Tibial artery (tissue), 4 donors: ENCODE results near the gene VSNL1.

Source experiments
- DNase-seq, 2 donors: peaks; one replicate each; pipeline ENCODE4 v3.0.0-alpha.2; 2019
- H3K27ac ChIP-seq, 2 donors: fragments of 200-600 bp; sonication (generic) in 1 of 2; 1 replicate in 1 of 2; 2 replicates in 1 of 2; pipeline ENCODE4 v1.5.1; 2018 to 2019; ENCODE audit warnings: mild to moderate bottlenecking in 1 of 2
- H3K27me3 ChIP-seq, 2 donors: fragments of 200-600 bp; sonication (generic) in 1 of 2; one replicate each; pipeline versions ENCODE4 v1.5.1 to v1.6.0; 2016 to 2019
- H3K36me3 ChIP-seq, 3 donors: fragments of 200-600 bp; sonication (generic) in 2 of 3; one replicate each; pipeline ENCODE4 v1.5.1; 2016 to 2019; ENCODE audit warnings: mild to moderate bottlenecking in 2 of 3
- H3K4me1 ChIP-seq, 4 donors: fragments of 200-600 bp; sonication (generic) in 2 of 4; 1 replicate in 3 of 4; 2 replicates in 1 of 4; pipeline ENCODE4 v1.5.1; 2016 to 2019
- H3K4me3 ChIP-seq, 2 donors: fragments of 200-600 bp; sonication (generic) in 1 of 2; 1 replicate in 1 of 2; 2 replicates in 1 of 2; pipeline ENCODE4 v1.5.1; 2018 to 2019; ENCODE audit warnings: mild to moderate bottlenecking in 2 of 2
- H3K9me3 ChIP-seq, 3 donors: fragments of 200-600 bp; sonication (generic) in 1 of 3; one replicate each; pipeline ENCODE4 v1.5.1; 2016 to 2019
- intact Hi-C: fragments of 100-400 bp; cut with DNase I; formaldehyde crosslinking; loops from one replicate; pipeline ENCODE4 v1.15.0; 2023; ENCODE audit warnings: low total_unique reads
- TF ChIP-seq, protein P1 (sequence below), 2 experiments: fragments of 200-600 bp in 1 of 2; fragments of 450-650 bp in 1 of 2; IDR thresholded peaks; one replicate each; pipeline ENCODE4 v1.5.1; 2017 to 2019; ENCODE audit warnings: antibody characterized with exemption in 2 of 2, mild to moderate bottlenecking in 1 of 2, moderate library complexity in 1 of 2

VSNL1 gene

DNA sequence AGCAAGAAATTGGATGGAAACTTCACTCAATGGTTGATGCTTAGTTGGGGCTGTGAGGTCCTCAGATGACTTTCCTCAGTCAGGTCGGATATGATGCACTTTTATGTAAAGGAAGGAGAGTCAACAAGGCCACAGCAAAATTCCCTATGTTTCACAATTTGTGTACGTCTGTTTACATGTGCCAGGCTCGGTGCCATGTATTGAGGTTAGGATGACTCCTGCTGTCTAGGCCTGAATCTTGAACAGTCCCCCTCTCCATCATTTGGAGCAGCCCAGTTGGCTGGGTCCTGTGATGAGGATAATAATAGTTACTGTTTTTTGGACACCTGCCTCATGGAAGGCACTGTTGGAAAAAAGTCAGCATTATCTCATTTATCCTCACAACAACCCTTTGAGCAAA, 43.1 kb downstream of the VSNL1 start:
- DNase-seq, result no peak
- no peaks in the 10 kb centered on the region for H3K27me3 ChIP-seq
- TF ChIP-seq, protein P1, sequence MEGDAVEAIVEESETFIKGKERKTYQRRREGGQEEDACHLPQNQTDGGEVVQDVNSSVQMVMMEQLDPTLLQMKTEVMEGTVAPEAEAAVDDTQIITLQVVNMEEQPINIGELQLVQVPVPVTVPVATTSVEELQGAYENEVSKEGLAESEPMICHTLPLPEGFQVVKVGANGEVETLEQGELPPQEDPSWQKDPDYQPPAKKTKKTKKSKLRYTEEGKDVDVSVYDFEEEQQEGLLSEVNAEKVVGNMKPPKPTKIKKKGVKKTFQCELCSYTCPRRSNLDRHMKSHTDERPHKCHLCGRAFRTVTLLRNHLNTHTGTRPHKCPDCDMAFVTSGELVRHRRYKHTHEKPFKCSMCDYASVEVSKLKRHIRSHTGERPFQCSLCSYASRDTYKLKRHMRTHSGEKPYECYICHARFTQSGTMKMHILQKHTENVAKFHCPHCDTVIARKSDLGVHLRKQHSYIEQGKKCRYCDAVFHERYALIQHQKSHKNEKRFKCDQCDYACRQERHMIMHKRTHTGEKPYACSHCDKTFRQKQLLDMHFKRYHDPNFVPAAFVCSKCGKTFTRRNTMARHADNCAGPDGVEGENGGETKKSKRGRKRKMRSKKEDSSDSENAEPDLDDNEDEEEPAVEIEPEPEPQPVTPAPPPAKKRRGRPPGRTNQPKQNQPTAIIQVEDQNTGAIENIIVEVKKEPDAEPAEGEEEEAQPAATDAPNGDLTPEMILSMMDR (IDR thresholded peaks at IDR 0.05), result no peak
- H3K36me3 ChIP-seq, result no peaks in the 10 kb centered on the region
- no peaks in the 10 kb centered on the region for H3K4me1 ChIP-seq
- H3K4me3 ChIP-seq, result no peak overlapping the region
- no peaks in the 10 kb centered on the region for H3K9me3 ChIP-seq
- intact Hi-C loops, result no loop called here
- H3K27ac ChIP-seq, result no peak overlapping the region

DNA sequence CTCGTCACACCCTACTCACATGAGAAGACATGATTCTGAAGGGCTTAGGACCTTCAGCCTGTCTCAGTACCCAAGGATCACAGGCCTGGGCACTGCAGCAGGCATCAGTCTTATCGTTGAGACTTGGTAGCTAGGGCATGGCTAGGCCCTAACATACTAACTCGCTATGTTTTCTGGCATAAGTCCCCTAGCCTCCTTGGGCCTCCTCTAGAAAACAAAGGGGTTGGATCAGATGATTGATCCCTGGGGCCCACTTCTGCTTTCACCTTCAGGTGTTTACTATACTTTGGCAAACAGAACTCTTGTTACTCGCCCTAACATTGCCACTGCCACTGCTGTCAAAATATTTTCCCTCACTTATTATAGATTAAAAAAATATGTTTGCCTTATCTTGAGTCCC, 44.2 kb downstream of the VSNL1 start:
- Histone ChIP-seq H3K9me3 (no peaks in the 10 kb centered on the region), H3K27me3 (no peaks in the 10 kb centered on the region), H3K27ac (no peak overlapping the region), H3K36me3 (no peaks in the 10 kb centered on the region), H3K4me3 (no peak overlapping the region), H3K4me1 (no peaks in the 10 kb centered on the region)
- intact Hi-C loops, result no loop called here
- DNase-seq, result no peak
- TF ChIP-seq, protein P1 (IDR thresholded peaks at IDR 0.05), result no peak

DNA sequence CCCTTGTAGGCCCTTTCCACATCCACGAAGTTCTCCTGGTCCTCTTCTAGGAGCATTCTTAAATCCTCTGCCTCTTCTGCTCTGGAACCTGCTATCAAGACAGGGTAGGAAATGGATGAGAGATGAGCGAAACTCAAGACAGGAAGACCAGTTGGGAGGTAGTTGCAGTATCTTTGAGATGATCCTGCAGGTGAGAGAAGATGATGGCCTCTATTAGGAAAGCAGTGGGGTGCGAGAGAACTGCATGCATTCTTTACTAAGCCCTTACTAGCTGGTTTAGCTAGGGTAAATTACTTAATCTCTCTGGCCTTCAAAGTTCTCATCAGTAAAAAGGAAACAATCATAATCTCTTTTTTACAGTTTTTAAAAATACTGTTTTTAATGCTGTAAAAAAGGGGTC, 47.0 kb downstream of the VSNL1 start:
- no peak overlapping the region for H3K27ac ChIP-seq
- TF ChIP-seq, protein P1 (IDR thresholded peaks at IDR 0.05), result no peak
- no peak for DNase-seq
- no peaks in the 10 kb centered on the region for H3K36me3 ChIP-seq
- no peaks in the 10 kb centered on the region for H3K9me3 ChIP-seq
- no peaks in the 10 kb centered on the region for H3K4me1 ChIP-seq
- no peak overlapping the region for H3K4me3 ChIP-seq
- intact Hi-C loops, result no loop called here
- H3K27me3 ChIP-seq, result no peaks in the 10 kb centered on the region

DNA sequence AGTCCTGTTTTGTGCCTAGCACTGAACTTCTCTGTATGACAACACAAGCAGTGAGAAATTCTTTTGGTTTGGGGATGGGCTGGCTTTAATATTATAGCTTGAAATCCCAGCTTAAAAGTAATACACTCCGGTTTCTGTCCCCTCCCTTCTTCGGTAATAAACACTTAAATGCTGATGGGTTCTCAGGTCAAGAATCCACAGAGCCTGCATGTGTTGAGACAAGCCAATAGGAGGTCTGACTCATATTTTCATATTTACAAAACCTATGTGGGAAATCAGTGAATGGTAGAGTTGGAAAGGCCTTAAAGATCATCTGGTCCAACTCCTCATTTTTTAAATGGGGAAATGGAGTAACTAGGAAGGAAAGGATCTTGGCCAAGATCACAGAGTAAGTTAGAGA, 47.5 kb downstream of the VSNL1 start:
- no peaks in the 10 kb centered on the region for H3K36me3 ChIP-seq
- H3K9me3 ChIP-seq, result no peaks in the 10 kb centered on the region
- intact Hi-C loops, result no loop called here
- H3K4me1 ChIP-seq, result no peaks in the 10 kb centered on the region
- H3K27ac ChIP-seq, result no peak overlapping the region
- TF ChIP-seq, protein P1 (IDR thresholded peaks at IDR 0.05), result no peak
- no peaks in the 10 kb centered on the region for H3K27me3 ChIP-seq
- no peak overlapping the region for H3K4me3 ChIP-seq
- no peak for DNase-seq

DNA sequence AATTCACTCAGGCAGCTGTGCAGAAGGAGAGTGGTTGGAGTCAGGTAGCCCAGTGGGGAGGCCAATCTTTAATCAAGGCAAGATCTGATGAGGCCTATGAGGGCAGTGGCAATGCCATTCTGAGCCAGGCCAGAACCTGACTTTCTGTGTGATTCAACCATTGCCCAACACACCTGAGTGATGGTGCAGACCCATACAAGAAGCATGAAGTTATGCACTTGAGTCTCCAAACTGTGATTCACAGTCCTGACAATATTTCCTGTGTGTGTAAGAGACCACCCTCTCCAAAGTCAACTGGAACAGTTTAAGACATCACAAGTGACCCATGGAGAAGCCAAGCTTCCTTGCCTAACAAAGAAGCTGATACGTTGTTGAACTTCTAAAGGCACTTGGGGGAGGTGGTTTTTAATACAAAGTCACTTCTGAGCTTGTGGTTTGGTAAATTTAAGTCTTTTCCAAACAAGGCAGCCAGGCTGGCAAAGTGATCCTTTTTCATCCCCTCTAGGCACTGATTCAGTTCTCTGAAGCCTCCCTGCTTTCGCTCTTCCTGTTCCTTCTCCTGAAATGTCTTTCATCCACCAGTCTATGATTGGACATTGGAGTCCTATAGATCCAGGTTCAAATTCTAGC, 49.0 kb downstream of the VSNL1 start:
- Histone ChIP-seq H3K9me3 (no peaks in the 10 kb centered on the region), H3K27ac (no peak overlapping the region), H3K4me1 (peaks cover 0 to 8% (median 1%) of the 10 kb centered on the region in 4 donors), H3K27me3 (no peaks in the 10 kb centered on the region), H3K36me3 (no peaks in the 10 kb centered on the region), H3K4me3 (no peak overlapping the region)
- no peak for DNase-seq
- intact Hi-C loops, result no loop called here
- TF ChIP-seq, protein P1 (IDR thresholded peaks at IDR 0.05), result no peak
